ENCODE measurements around the gene HACE1. TPM values are rescaled to one million over a fixed set of nuclear protein-coding genes. Genes with fewer than 3 reads are reported as not detected.

HACE1 gene
- total RNA-seq, 1 experiment from 2014 or later, result 5.5 TPM

- POLR2A ChIA-PET, result no interaction called here
- Mint-ChIP-seq H3K27me3 (ENCODE audit: insufficient read depth, unreplicated experiment) (no peaks in the 10 kb centered on the region), H3K36me3 (ENCODE audit: insufficient read depth, unreplicated experiment) (no peaks in the 10 kb centered on the region), H3K9me3 (ENCODE audit: unreplicated experiment) (no peaks in the 10 kb centered on the region), H3K4me1 (ENCODE audit: insufficient read depth, unreplicated experiment) (no peaks in the 10 kb centered on the region), H3K27ac (ENCODE audit: low read depth, unreplicated experiment) (no peak overlapping the region), H3K4me3 (ENCODE audit: unreplicated experiment) (no peak overlapping the region)
- no peak for DNase-seq (ENCODE audit: unreplicated experiment)
- no peak for TF ChIP-seq CTCF (IDR thresholded peaks at IDR 0.05; ENCODE audit: unreplicated experiment)
- CTCF ChIA-PET, result interaction anchor here (0.6 to 0.9 kb wide), 2 partner anchors 174 to 865 kb away, joined by 3 to 4 read pairs; no protein-coding TSS in a partner anchor
- intact Hi-C loops (cut with micrococcal nuclease), result no loop called here
- BruUV-seq (replicated peaks), result no TSS peak
Measured at GRCh38 chr6:104700371-104701185, 159.1 kb downstream of the HACE1 start.

GRCh38 chr6:104699593-104700329, 160.0 kb downstream of the HACE1 start:
- no peaks in the 10 kb centered on the region for H3K36me3 Mint-ChIP-seq (ENCODE audit: insufficient read depth, unreplicated experiment)
- H3K4me1 Mint-ChIP-seq (ENCODE audit: insufficient read depth, unreplicated experiment), result no peaks in the 10 kb centered on the region
- H3K27me3 Mint-ChIP-seq (ENCODE audit: insufficient read depth, unreplicated experiment), result no peaks in the 10 kb centered on the region
- no peak for TF ChIP-seq CTCF (IDR thresholded peaks at IDR 0.05; ENCODE audit: unreplicated experiment)
- POLR2A ChIA-PET, result no interaction called here
- no peak for DNase-seq (ENCODE audit: unreplicated experiment)
- no peaks in the 10 kb centered on the region for H3K9me3 Mint-ChIP-seq (ENCODE audit: unreplicated experiment)
- intact Hi-C loops (cut with micrococcal nuclease), result no loop called here
- no peak overlapping the region for H3K4me3 Mint-ChIP-seq (ENCODE audit: unreplicated experiment)
- no peak overlapping the region for H3K27ac Mint-ChIP-seq (ENCODE audit: low read depth, unreplicated experiment)
- no TSS peak for BruUV-seq (replicated peaks)
- CTCF ChIA-PET, result interaction anchor here (0.9 kb wide), 1 partner anchor 174 kb away, joined by 4 read pairs; no protein-coding TSS in a partner anchor

GRCh38 chr6:104698979-104699378, 160.7 kb downstream of the HACE1 start:
- TF ChIP-seq CTCF (IDR thresholded peaks at IDR 0.05; ENCODE audit: unreplicated experiment), result no peak
- Mint-ChIP-seq H3K9me3 (ENCODE audit: unreplicated experiment) (no peaks in the 10 kb centered on the region), H3K4me1 (ENCODE audit: insufficient read depth, unreplicated experiment) (no peaks in the 10 kb centered on the region), H3K27ac (ENCODE audit: low read depth, unreplicated experiment) (no peak overlapping the region), H3K27me3 (ENCODE audit: insufficient read depth, unreplicated experiment) (no peaks in the 10 kb centered on the region), H3K36me3 (ENCODE audit: insufficient read depth, unreplicated experiment) (no peaks in the 10 kb centered on the region), H3K4me3 (ENCODE audit: unreplicated experiment) (no peak overlapping the region)
- no peak for DNase-seq (ENCODE audit: unreplicated experiment)
- intact Hi-C loops (cut with micrococcal nuclease), result no loop called here
- POLR2A ChIA-PET, result no interaction called here
- CTCF ChIA-PET, result no interaction called here
- no TSS peak for BruUV-seq (replicated peaks)

- ChIA-PET CTCF (interaction anchor here (0.7 kb wide), 1 partner anchor 180 kb away, joined by 3 read pairs; no protein-coding TSS in a partner anchor), POLR2A (no interaction called here)
- peaks cover 7% of the 10 kb centered on the region for H3K9me3 Mint-ChIP-seq (ENCODE audit: unreplicated experiment)
- no peaks in the 10 kb centered on the region for H3K4me1 Mint-ChIP-seq (ENCODE audit: insufficient read depth, unreplicated experiment)
- BruUV-seq (replicated peaks), result no TSS peak
- DNase-seq (ENCODE audit: unreplicated experiment), result no peak
- intact Hi-C loops (cut with micrococcal nuclease), result no loop called here
- H3K27me3 Mint-ChIP-seq (ENCODE audit: insufficient read depth, unreplicated experiment), result no peaks in the 10 kb centered on the region
- H3K27ac Mint-ChIP-seq (ENCODE audit: low read depth, unreplicated experiment), result no peak overlapping the region
- no peaks in the 10 kb centered on the region for H3K36me3 Mint-ChIP-seq (ENCODE audit: insufficient read depth, unreplicated experiment)
- TF ChIP-seq CTCF (IDR thresholded peaks at IDR 0.05; ENCODE audit: unreplicated experiment), result no peak
- no peak overlapping the region for H3K4me3 Mint-ChIP-seq (ENCODE audit: unreplicated experiment)
Measured at GRCh38 chr6:104692008-104692407, 167.7 kb downstream of the HACE1 start.
